GM18498 (cell line): Measurements from ENCODE around the gene FBXL17.

Source experiments
- ATAC-seq: cut with Tn5 transposase; IDR thresholded peaks from one replicate; pipeline ENCODE4 v1.9.1; 2021; ENCODE audit warnings: mild to moderate bottlenecking, moderate library complexity; ENCODE audit not compliant: unreplicated experiment

The FBXL17 gene

GRCh38 chr5:107830750-107831149 is 551.1 kb downstream of the FBXL17 start:
- ATAC-seq, result no peak

GRCh38 chr5:107826311-107827000 is 555.4 kb downstream of the FBXL17 start:
- no peak for ATAC-seq

- ATAC-seq, result no peak
Measured at GRCh38 chr5:107824821-107825220, 557.1 kb downstream of the FBXL17 start.

GRCh38 chr5:107821288-107821687 is 560.6 kb downstream of the FBXL17 start:
- no peak for ATAC-seq

- no peak for ATAC-seq
Measured at GRCh38 chr5:107820429-107820828, 561.5 kb downstream of the FBXL17 start.

- no peak for ATAC-seq
Measured at GRCh38 chr5:107817951-107818350, 563.9 kb downstream of the FBXL17 start.

GRCh38 chr5:107817436-107817835 is 564.5 kb downstream of the FBXL17 start:
- ATAC-seq, result no peak

GRCh38 chr5:107815109-107815508 is 566.8 kb downstream of the FBXL17 start:
- ATAC-seq, result no peak

- no peak for ATAC-seq
Measured at GRCh38 chr5:107814183-107814827, 567.6 kb downstream of the FBXL17 start.

- ATAC-seq, result peak; percentile 82
Measured at GRCh38 chr5:107813559-107813958, 568.3 kb downstream of the FBXL17 start.

- peak; percentile 87 for ATAC-seq
Measured at GRCh38 chr5:107812570-107813141, 569.2 kb downstream of the FBXL17 start.

- no peak for ATAC-seq
Measured at GRCh38 chr5:107809201-107810034, 572.5 kb downstream of the FBXL17 start.
